Fibroblast of the aortic adventitia (primary cell): Measurements from ENCODE around the gene NNT. TPM values are rescaled to one million over a fixed set of nuclear protein-coding genes. Genes with fewer than 3 reads are reported as not detected.
"Not testable (repeated sequence)": the region's sequence is repeated elsewhere in the genome, so short reads cannot be mapped to it uniquely, and the experiment has no call there.

ENCODE experiments used
- DNase-seq: peaks from one replicate; pipeline ENCODE4 v3.0.0-alpha.2; 2010; ENCODE audit warnings: low read depth
- H3K4me3 ChIP-seq: 2 replicates; pipeline ENCODE4 v1.5.1; 2011; ENCODE audit warnings: low read depth, mild to moderate bottlenecking, control low read depth, low read length, moderate library complexity
- CTCF ChIP-seq: IDR thresholded peaks from 2 replicates; pipeline ENCODE4 v1.5.1; 2011; ENCODE audit warnings: mild to moderate bottlenecking, low read length, control low read depth, inconsistent platforms; ENCODE audit not compliant: insufficient read depth
- total RNA-seq: library from RNA; depleted of rRNA; stranded (reverse); fragments of >200 nt; gene quantifications from 2 replicates; pipeline ENCODE4 v1.2.3, GENCODE V29; 2012; ENCODE audit warnings: low replicate concordance

Gene NNT
- total RNA-seq, 1 donor: 80.3 TPM

GRCh38 chr5:43711496-43711895 is 108.5 kb downstream of the NNT start:
- H3K4me3 ChIP-seq: no peak overlapping the region
- DNase-seq: peak; percentile 52
- TF ChIP-seq CTCF: no peak

- H3K4me3 ChIP-seq: no peak overlapping the region
- TF ChIP-seq CTCF: no peak
- DNase-seq: no peak
Measured at GRCh38 chr5:43712081-43712480, 109.1 kb downstream of the NNT start.

GRCh38 chr5:43719783-43720182 is 116.8 kb downstream of the NNT start:
- DNase-seq, H3K4me3 ChIP-seq: not testable (repeated sequence)

GRCh38 chr5:43728581-43728980 is 125.6 kb downstream of the NNT start:
- H3K4me3 ChIP-seq: no peak overlapping the region
- no peak for TF ChIP-seq CTCF
- no peak for DNase-seq

- TF ChIP-seq CTCF: peak; percentile 55
- peak; percentile 76 for DNase-seq
- H3K4me3 ChIP-seq: no peak overlapping the region
Measured at GRCh38 chr5:43729846-43730478, 127.0 kb downstream of the NNT start.

- peak; percentile 22 for TF ChIP-seq CTCF
- no peak overlapping the region for H3K4me3 ChIP-seq
- peak; percentile 47 for DNase-seq
Measured at GRCh38 chr5:43730832-43731342, 127.9 kb downstream of the NNT start.

GRCh38 chr5:43731573-43731972 is 128.6 kb downstream of the NNT start:
- no peak for DNase-seq
- no peak for TF ChIP-seq CTCF
- H3K4me3 ChIP-seq: no peak overlapping the region

GRCh38 chr5:43745923-43746548 is 143.1 kb downstream of the NNT start:
- H3K4me3 ChIP-seq: not testable (repeated sequence)

More at GRCh38 chr5:43745923-43746548, 143.1 kb downstream of the NNT start:
- DNase-seq: not testable (repeated sequence)
